Measurements from ENCODE around the gene TMEM52. TPM values are rescaled to one million over a fixed set of nuclear protein-coding genes. Genes with fewer than 3 reads are reported as not detected.

TMEM52 gene
- polyA plus RNA-seq, 1 of the 3 experiments (the other 2 are of a cell fraction), result 4.8 TPM

DNA sequence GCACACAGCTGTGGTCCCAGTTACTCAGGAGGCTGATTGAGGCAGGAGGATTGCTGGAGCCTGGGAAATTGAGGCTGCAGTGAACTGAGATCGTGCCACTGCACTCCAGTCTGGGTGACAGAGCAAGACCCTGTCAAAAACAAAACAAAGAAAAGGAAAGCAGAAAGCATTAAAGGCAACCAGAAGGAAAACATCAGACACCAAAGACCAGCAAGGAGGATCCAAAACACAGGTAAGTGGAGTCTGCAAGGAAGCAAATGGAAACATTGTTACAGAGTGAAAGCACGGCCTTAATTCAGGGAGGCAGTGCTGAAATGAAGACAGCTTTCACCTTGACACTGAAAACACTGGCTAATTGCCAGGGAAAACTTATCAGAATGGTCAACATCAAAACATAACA is 43.7 kb upstream of the TMEM52 start:
- Histone ChIP-seq H3K9me3 (no peaks in the 10 kb centered on the region), H3K4me1 (ENCODE audit: control insufficient read depth in 1 of 2, insufficient read depth in 2 of 2, low read depth in 1 of 2, low read length in 1 of 2) (peaks cover 0 to 5% of the 10 kb centered on the region in 2 experiments; a peak in 1 of 4 replicates), H3K27ac (ENCODE audit: low read depth in 2 of 2, low read length in 1 of 2) (no peak overlapping the region), H4K20me1 (ENCODE audit: insufficient read depth) (no peaks in the 10 kb centered on the region), H3K4me2 (no peak overlapping the region), H3K36me3 (replicated peaks in 1 of 2; ENCODE audit: control insufficient read depth in 1 of 2, insufficient read depth in 2 of 2, low read length in 1 of 2) (no peaks in the 10 kb centered on the region), H3K27me3 (ENCODE audit: insufficient read depth) (no peaks in the 10 kb centered on the region), H3F3A (replicated peaks; ENCODE audit: insufficient read depth) (no peaks in the 10 kb centered on the region), H3K4me3 (ENCODE audit: low read depth in 2 of 2, low read length in 1 of 2) (no peak overlapping the region), H3K79me2 (ENCODE audit: insufficient read depth) (no peaks in the 10 kb centered on the region), H3K9ac (no peak overlapping the region), H3K9me2 (no peaks in the 10 kb centered on the region), H2AFZ (ENCODE audit: low read depth) (no peak overlapping the region)
- CTCF ChIA-PET, result interaction anchor here (3.9 to 10.4 kb wide), 3 partner anchors 21 to 80 kb away, joined by 27 to 268 read pairs (median 58); no protein-coding TSS in a partner anchor
- WGBS (ENCODE audit: low lambda C conversion rate), result 73% methylated on average over 2 of the region's 2 CpGs
- TF ChIP-seq FOXM1 (IDR thresholded peaks at IDR 0.05; ENCODE audit: low read depth), result no peak
- no peak for TF ChIP-seq GATA2 (CRISPR knock-in tag; IDR thresholded peaks at IDR 0.05)
- TF ChIP-seq ZBTB33 (IDR thresholded peaks at IDR 0.05; ENCODE audit: borderline replicate concordance, low read depth), result no peak
- no peak for TF ChIP-seq SIN3A (IDR thresholded peaks at IDR 0.05; ENCODE audit: borderline replicate concordance, low read depth, low read length)
- TF ChIP-seq, protein P1, sequence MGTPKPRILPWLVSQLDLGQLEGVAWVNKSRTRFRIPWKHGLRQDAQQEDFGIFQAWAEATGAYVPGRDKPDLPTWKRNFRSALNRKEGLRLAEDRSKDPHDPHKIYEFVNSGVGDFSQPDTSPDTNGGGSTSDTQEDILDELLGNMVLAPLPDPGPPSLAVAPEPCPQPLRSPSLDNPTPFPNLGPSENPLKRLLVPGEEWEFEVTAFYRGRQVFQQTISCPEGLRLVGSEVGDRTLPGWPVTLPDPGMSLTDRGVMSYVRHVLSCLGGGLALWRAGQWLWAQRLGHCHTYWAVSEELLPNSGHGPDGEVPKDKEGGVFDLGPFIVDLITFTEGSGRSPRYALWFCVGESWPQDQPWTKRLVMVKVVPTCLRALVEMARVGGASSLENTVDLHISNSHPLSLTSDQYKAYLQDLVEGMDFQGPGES (IDR thresholded peaks at IDR 0.05; ENCODE audit: low read depth, low read length), result no peak
- no peak for TF ChIP-seq NFIC (IDR thresholded peaks at IDR 0.05; ENCODE audit: borderline replicate concordance)
- no peak for TF ChIP-seq ELF1 (IDR thresholded peaks at IDR 0.05)
- no peak for TF ChIP-seq POLR2AphosphoS5 (IDR thresholded peaks at IDR 0.05; ENCODE audit: low read depth, low read length)
- no peak for DNase-seq
- POLR2A ChIA-PET, result no interaction called here

- no peak for DNase-seq
- H3K9me2 ChIP-seq, result no peaks in the 10 kb centered on the region
- no peak overlapping the region for H3K27ac ChIP-seq (ENCODE audit: low read depth in 2 of 2, low read length in 1 of 2)
- H3K27me3 ChIP-seq (ENCODE audit: insufficient read depth), result no peaks in the 10 kb centered on the region
- no peak overlapping the region for H2AFZ ChIP-seq (ENCODE audit: low read depth)
- no peak overlapping the region for H3K4me2 ChIP-seq
- H3F3A ChIP-seq (replicated peaks; ENCODE audit: insufficient read depth), result no peaks in the 10 kb centered on the region
- no peaks in the 10 kb centered on the region for H3K36me3 ChIP-seq (replicated peaks in 1 of 2; ENCODE audit: control insufficient read depth in 1 of 2, insufficient read depth in 2 of 2, low read length in 1 of 2)
- CTCF ChIA-PET, result interaction anchor here (0.6 to 10.4 kb wide), 41 partner anchors 9 to 214 kb away, joined by 3 to 268 read pairs (median 5); partner anchors contain the start of genes GABRD, PRKCZ and TMEM52
- no peak overlapping the region for H3K4me3 ChIP-seq (ENCODE audit: low read depth in 2 of 2, low read length in 1 of 2)
- no peaks in the 10 kb centered on the region for H3K9me3 ChIP-seq
- peaks cover 0 to 5% of the 10 kb centered on the region in 2 experiments; a peak in 1 of 4 replicates for H3K4me1 ChIP-seq (ENCODE audit: control insufficient read depth in 1 of 2, insufficient read depth in 2 of 2, low read depth in 1 of 2, low read length in 1 of 2)
- H3K9ac ChIP-seq, result no peak overlapping the region
- H4K20me1 ChIP-seq (ENCODE audit: insufficient read depth), result no peaks in the 10 kb centered on the region
- POLR2A ChIA-PET, result interaction anchor here (1.5 kb wide), 1 partner anchor 83 kb away, joined by 4 read pairs; no protein-coding TSS in a partner anchor
- H3K79me2 ChIP-seq (ENCODE audit: insufficient read depth), result no peaks in the 10 kb centered on the region
- TF ChIP-seq, protein P1 (IDR thresholded peaks at IDR 0.05; ENCODE audit: low read depth, low read length), result no peak
- WGBS (ENCODE audit: low lambda C conversion rate), result 52% methylated on average over 17 of the region's 17 CpGs
These were observed 41.6 kb upstream of the TMEM52 start for GRCh38 chr1:1960480-1961196.

Data from SK-N-SH (cell line).